Endothelial cell (in vitro differentiated cells): ENCODE data around the gene ZNF718. TPM values are rescaled to one million over a fixed set of nuclear protein-coding genes. Genes with fewer than 3 reads are reported as not detected.

Experiments
- DNase-seq: peaks from one replicate; pipeline ENCODE4 v3.0.0; 2021; ENCODE audit warnings: low spot score
- H3K27ac Mint-ChIP-seq: one replicate; pipeline ENCODE4 v1.8.0; 2021; ENCODE audit warnings: mixed read lengths, inconsistent platforms; ENCODE audit not compliant: unreplicated experiment
- H3K27me3 Mint-ChIP-seq: one replicate; pipeline ENCODE4 v1.8.0; 2021; ENCODE audit warnings: mild to moderate bottlenecking, moderate library complexity, mixed read lengths, inconsistent platforms; ENCODE audit not compliant: unreplicated experiment
- H3K36me3 Mint-ChIP-seq: one replicate; pipeline ENCODE4 v1.8.0; 2021; ENCODE audit warnings: mild to moderate bottlenecking, low read depth, mixed read lengths, inconsistent platforms; ENCODE audit not compliant: unreplicated experiment
- H3K4me1 Mint-ChIP-seq: one replicate; pipeline ENCODE4 v1.8.0; 2021; ENCODE audit warnings: mild to moderate bottlenecking, mixed read lengths, inconsistent platforms; ENCODE audit not compliant: unreplicated experiment
- H3K4me3 Mint-ChIP-seq: one replicate; pipeline ENCODE4 v1.8.0; 2021; ENCODE audit warnings: mild to moderate bottlenecking, mixed read lengths, inconsistent platforms; ENCODE audit not compliant: unreplicated experiment
- H3K9me3 Mint-ChIP-seq: one replicate; pipeline ENCODE4 v1.8.0; 2021; ENCODE audit warnings: mixed read lengths, inconsistent platforms; ENCODE audit not compliant: unreplicated experiment
- CTCF ChIP-seq: fragments of 200-600 bp; sonication (generic); IDR thresholded peaks from one replicate; pipeline ENCODE4 v1.5.0; 2021; ENCODE audit warnings: antibody characterized with exemption; ENCODE audit not compliant: unreplicated experiment
- total RNA-seq: library from RNA; stranded (reverse); fragmentation: NEBNext Ultra II Directional; extraction: Animal tissue kit (Norgen Biotek cat#: 25700); gene quantifications from one replicate; pipeline ENCODE4 v1.2.1, GENCODE V29; 2021; ENCODE audit not compliant: unreplicated experiment

ZNF718 gene
- total RNA-seq, 1 donor from 2014 or later = 14.0 TPM

- Mint-ChIP-seq H3K27ac (no peak overlapping the region), H3K9me3 (peaks cover 33% of the 10 kb centered on the region), H3K27me3 (peaks cover 30% of the 10 kb centered on the region), H3K4me1 (no peaks in the 10 kb centered on the region), H3K36me3 (peaks cover 25% of the 10 kb centered on the region), H3K4me3 (peak overlapping the region; percentile 13)
- no peak for DNase-seq
- TF ChIP-seq CTCF = no peak
These were observed 17.2 kb upstream of the ZNF718 start for GRCh38 chr4:107083-107443.

- Mint-ChIP-seq H3K4me1 (no peaks in the 10 kb centered on the region), H3K27me3 (peaks cover 28% of the 10 kb centered on the region), H3K36me3 (peaks cover 21% of the 10 kb centered on the region), H3K4me3 (peak overlapping the region; percentile 32), H3K27ac (no peak overlapping the region), H3K9me3 (peaks cover 30% of the 10 kb centered on the region)
- TF ChIP-seq CTCF = no peak
- DNase-seq = peak; percentile 17
These were observed 16.6 kb upstream of the ZNF718 start for GRCh38 chr4:107444-108429.

GRCh38 chr4:112771-113170, 11.5 kb upstream of the ZNF718 start:
- peaks cover 19% of the 10 kb centered on the region for H3K36me3 Mint-ChIP-seq
- peaks cover 22% of the 10 kb centered on the region for H3K27me3 Mint-ChIP-seq
- H3K9me3 Mint-ChIP-seq = peaks cover 18% of the 10 kb centered on the region
- no peak overlapping the region for H3K4me3 Mint-ChIP-seq
- no peak overlapping the region for H3K27ac Mint-ChIP-seq
- DNase-seq = no peak
- no peaks in the 10 kb centered on the region for H3K4me1 Mint-ChIP-seq
- no peak for TF ChIP-seq CTCF

GRCh38 chr4:113732-114131, 10.6 kb upstream of the ZNF718 start:
- Mint-ChIP-seq H3K27ac (no peak overlapping the region), H3K4me1 (no peaks in the 10 kb centered on the region), H3K36me3 (peaks cover 18% of the 10 kb centered on the region), H3K9me3 (peaks cover 9% of the 10 kb centered on the region), H3K27me3 (peaks cover 13% of the 10 kb centered on the region), H3K4me3 (no peak overlapping the region)
- no peak for TF ChIP-seq CTCF
- DNase-seq = no peak

- peaks cover 14% of the 10 kb centered on the region for H3K36me3 Mint-ChIP-seq
- H3K27ac Mint-ChIP-seq = no peak overlapping the region
- DNase-seq = no peak
- TF ChIP-seq CTCF = no peak
- peaks cover 5% of the 10 kb centered on the region for H3K9me3 Mint-ChIP-seq
- no peaks in the 10 kb centered on the region for H3K4me1 Mint-ChIP-seq
- H3K4me3 Mint-ChIP-seq = no peak overlapping the region
- peaks cover 9% of the 10 kb centered on the region for H3K27me3 Mint-ChIP-seq
These were observed 10.2 kb upstream of the ZNF718 start for GRCh38 chr4:114149-114548.
